ENCODE results near the gene INTS6. TPM values are rescaled to one million over a fixed set of nuclear protein-coding genes. Genes with fewer than 3 reads are reported as not detected.

The INTS6 gene
- total RNA-seq, 2 donors from 2014 or later, result 32.1 to 35.4 TPM

DNA sequence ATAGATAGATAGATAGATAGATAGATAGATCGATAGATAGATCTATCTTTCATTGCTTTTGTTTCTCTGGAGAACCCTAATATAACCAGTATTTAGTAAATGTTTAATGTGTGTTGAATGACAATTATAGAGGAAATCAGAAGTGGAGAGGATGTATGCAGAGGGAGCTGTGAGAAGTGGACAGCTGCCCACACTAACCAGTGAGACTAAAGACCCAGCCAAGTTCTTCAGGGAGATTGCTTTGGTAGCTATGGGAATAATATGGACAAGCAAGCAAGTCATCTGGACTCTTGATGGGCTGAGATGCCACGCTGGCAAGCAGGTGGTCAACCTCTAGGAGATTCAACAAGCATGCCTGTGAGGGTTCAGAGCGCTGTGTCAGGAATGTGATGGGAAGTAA lies 14.9 kb upstream of the INTS6 start:
- ATAC-seq, result no peak
- intact Hi-C loops (cut with DNase I, micrococcal nuclease), result no loop called here
- no peak for DNase-seq

DNA sequence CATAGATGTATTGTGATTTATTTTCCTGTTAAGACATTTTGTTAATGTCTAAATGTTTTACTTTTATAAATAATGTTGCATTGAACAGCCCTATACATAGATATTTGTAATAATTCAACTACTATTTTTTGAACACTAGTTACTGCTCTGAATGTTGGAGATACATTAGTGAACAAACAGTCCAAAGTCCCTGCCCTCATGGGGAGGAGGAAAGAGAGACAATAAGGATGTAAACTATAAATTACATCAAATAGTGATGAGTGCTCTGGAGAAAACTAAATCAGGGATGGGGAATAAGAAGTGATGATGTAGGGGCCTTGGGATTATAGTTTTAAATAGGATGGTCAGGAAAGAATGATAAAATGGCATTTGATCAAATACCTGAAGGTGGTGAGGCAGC lies 12.3 kb upstream of the INTS6 start:
- intact Hi-C loops (cut with DNase I, micrococcal nuclease), result no loop called here
- ATAC-seq (peak; percentile 68), DNase-seq (no peak)

DNA sequence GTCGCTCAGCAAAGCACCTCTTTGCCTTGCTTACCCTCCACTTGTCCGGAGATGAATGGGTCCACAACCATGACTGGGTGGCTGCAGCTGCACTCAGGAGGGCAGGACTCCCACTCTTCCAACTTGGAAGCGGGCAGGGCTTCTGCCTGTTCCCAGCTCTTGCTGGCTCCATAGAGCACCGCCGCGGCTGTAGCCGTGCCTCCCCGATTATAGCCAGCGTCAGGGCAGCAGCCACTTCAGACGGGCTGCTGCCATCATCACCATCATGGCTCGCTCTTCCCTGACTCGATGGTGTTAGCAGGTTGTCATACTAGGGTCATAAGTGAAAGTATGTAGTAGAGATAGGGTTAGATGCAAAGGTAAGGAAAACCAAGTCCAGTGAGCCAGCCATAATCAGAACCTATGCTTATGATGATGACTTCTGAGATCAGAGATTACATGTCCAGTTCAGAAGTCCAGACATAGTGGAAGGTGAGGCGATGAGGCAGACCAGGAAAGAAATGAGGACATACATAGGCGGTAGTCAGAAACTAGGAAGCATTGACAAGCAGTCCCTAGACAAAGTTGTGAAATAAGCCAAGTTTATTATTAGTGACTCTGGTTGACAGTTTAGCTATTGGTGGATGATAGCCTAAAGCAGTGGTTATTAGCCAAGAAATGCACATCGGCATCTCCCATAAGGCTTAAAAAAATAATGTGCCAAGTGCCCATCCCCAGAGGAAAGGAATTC lies 4.4 kb upstream of the INTS6 start:
- DNase-seq (no peak), ATAC-seq (no peak)
- intact Hi-C loops (cut with DNase I, micrococcal nuclease), result loop anchor here in 1 of 2 donors (10.0 kb wide), 1 partner anchor 358 kb away; no protein-coding TSS in a partner anchor

DNA sequence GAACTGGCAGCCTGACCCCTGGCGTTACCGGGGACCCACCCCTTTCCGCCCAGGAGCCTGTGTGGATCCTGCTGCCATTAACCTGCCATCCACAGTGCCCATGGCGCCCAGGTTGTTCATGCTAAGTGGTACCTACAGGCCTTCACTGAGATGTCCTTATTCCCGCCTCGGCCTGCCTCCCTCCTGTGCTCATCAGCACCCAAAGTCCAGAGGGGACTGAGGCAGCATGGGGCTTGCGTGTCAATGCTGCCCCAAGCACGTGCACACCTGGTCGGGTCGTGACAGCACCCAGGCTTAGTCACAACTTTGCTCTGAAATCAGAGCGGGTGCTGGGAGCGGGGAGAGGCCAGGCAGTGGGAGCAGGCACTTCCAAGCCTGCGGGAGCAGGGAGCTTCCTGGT lies 3.7 kb upstream of the INTS6 start:
- DNase-seq (no peak), ATAC-seq (no peak)
- intact Hi-C loops (cut with DNase I, micrococcal nuclease), result loop anchor here in 1 of 2 donors (10.0 kb wide), 1 partner anchor 358 kb away; no protein-coding TSS in a partner anchor

DNA sequence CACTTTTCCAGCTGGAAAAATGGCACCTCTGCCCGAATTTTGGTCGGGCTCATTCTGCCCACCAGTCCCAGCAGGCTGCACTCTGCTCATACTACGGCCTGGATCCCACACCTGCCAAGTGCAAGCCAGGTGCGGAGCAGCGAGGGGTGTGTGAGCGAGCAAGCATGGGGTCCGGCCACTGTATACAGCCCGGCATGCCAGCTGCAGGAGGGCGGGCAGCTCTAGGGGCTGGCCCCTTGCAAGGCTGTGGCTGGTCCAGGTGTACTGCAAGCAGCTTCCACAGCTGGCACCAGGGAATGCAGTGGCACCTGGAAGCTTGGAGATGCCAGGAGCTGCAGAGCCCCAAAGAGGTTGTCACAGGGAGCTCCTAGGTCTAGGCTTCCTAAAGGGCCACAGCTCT lies 2.7 kb upstream of the INTS6 start:
- DNase-seq (no peak), ATAC-seq (no peak)
- intact Hi-C loops (cut with DNase I, micrococcal nuclease), result loop anchor here in 1 of 2 donors (10.0 kb wide), 1 partner anchor 359 kb away; no protein-coding TSS in a partner anchor

DNA sequence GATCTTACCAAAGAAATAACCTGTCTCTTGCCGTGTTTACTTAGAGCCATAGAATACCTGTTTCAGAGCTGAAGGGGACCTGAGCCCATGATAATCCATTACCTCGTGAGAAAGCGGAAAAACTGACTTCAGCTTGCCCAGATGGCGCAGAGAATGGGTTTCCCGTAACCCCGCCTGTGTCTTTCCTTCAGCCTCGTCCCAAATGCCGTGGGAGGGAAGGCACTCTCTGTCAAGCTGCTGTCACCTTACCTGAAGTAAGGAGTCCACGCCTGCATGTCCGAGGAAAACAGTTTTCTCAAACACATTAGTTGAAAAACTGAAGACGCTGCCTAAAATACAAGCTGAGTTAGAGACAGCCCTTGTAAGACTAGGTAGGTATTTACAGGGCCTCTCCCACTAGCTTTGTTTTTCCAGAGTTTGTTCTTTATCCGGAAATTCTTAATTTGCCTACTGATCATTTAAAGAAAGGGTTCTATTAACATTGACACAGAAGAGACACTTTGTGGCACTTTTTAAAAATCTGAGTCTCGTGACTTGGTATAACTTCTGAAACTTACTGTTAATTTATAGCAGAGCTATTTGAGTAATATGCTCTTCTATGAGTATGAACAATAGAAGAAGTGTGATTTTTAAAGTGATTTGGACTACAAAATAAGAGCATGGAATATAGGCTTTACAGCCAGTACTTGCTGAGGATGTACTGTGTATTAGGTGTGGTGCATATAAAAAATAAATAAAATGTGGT lies 1.3 kb upstream of the INTS6 start:
- ATAC-seq (no peak), DNase-seq (peak in 1 of 2 donors; percentile 49)
- intact Hi-C loops (cut with DNase I, micrococcal nuclease), result loop anchor here in 1 of 2 donors (10.0 kb wide), 1 partner anchor 361 kb away; no protein-coding TSS in a partner anchor

DNA sequence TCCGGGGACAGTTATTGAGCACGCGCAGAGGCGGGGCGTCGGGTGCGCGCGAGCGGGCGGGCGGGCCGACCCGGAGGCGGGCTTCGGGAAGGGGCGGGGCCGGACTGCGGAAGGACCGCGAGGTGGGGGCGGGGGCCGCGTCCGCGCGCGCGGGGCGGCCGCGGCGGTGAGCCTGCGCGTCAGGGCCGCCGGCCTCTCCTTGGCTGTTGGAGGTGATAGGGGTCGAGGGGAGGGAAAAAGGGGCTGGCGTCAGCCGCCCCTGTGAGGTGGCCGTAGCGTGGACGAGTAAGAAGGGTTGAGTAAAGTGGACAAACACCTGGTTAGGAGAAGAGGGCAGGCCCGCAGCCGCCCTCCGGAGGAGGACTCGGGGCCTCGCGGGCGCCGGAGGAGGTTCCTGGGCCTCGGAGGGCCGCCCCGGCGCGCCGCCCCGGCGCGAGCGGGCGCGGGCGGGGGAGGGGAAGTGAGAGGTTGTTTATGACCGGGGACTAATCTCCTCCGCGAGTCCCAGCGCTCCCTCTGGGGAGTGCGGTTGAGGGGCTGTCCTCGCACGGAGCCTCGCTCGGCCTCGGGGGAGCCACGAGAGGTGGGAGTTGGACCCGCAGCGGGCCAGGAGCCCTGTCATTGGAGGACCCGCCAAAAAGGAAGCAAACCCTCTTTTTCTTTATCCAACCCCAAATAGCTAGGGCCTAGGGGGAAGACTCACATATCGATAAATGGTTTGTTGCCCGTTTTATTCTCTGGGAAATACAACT lies 547 bp upstream of the INTS6 start:
- DNase-seq, result peak; percentile 86 to 92
- intact Hi-C loops (cut with DNase I, micrococcal nuclease), result loop anchor here in 1 of 2 donors (10.0 kb wide), 1 partner anchor 361 kb away; no protein-coding TSS in a partner anchor
- peak; percentile 66 for ATAC-seq

DNA sequence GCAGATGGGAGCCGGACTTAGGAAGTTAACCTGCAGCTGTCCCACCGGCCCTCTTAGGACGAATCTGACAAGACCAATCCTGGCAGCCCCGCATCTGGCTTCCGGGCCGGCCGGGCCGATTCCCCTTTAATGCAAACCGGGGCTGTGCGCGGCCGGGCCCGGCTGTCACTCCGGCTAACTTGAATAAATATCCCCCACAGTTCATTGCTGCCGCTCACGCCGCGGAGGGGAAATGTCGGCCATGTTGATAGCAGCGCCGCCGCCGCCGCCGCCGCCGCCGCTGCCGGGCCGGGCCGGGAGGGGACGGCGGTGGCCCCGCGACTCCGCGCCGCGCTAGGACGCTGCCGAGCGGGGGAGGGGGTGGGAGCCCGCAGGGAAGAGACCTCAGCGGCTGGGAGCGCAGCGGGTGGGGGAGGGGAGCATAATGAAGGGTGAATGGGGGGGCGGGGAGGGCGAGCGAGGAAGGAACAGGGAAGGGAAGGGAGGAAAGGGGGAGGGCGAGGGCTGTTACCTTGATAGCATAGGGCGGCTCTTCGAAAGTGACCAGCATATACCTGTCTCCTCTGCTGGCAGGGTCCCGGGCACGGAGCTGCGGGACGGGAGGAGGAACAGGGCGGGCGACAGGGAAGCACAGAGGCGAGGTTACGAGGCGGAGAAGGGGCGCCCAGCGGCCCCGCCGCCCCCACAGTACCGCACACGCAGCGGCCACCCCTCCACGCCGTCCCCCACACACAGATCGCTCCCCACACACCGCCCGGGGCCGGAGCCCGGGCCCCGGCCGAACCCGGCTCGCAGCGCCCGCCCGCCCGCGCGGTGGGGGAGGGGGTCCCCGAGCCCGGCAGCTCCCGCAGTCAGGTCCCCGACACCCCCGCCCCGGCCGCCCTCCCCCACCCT lies 1.1 kb downstream of the INTS6 start:
- ATAC-seq (peak; percentile 38), DNase-seq (peak; percentile 82 to 90)
- intact Hi-C loops (cut with DNase I, micrococcal nuclease), result loop anchor here in 1 of 2 donors (10.0 kb wide), 1 partner anchor 363 kb away; no protein-coding TSS in a partner anchor

DNA sequence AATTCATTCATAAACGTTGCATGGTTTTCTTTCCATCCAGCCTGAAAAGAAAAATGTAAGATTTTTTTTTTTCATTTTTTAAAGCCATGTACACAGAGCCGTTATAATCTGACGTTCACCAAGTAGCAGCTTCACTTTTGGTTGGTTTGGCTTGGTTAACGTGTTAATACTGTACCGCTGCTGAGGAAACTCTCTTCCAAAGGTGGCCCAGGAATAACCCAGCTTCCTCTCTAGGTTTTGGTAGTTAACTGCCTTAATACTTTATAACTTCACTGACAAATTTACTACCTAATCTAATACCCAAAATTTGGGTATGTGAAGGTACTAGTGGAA lies 1.7 kb downstream of the INTS6 start:
- ATAC-seq (no peak), DNase-seq (no peak)
- intact Hi-C loops (cut with DNase I, micrococcal nuclease), result loop anchor here in 1 of 2 donors (10.0 kb wide), 1 partner anchor 364 kb away; no protein-coding TSS in a partner anchor

DNA sequence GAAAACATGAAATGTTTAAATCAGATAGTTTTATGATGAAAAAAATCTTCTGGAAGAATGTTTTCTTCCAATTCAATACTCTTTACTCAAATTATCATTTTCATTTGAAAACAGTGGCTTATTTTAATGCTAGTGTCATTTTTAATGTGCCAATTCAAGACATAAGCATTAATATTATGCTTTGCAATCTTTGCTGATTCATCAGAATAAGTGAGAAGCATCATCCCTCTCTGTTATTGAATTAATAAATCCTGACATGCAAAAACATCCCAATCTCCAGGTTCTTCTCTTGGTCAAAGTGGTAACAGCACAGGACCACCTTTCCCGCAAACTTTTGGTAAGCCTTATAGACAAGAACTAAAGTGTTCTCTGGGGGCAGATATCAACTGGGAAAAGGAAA lies 3.8 kb downstream of the INTS6 start:
- DNase-seq, result no peak
- intact Hi-C loops (cut with DNase I, micrococcal nuclease), result no loop called here
- no peak for ATAC-seq

DNA sequence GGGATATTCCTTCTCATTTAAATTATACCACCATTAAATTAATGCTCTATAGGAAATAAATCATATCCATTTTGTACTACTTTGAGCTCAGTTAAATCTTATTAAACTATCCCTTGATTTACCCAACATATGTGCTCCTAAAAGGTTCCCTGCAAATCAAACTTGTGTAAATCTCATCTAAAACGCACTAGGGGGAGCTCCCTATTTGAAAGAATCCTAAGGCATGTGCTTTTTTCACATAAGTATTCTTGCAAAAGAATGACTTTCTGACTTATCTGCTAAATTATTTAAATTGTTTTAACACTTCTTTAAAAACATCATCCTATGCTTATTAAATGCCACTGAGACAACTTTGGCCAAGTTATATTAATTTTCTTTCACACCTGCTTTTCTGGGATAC lies 7.9 kb downstream of the INTS6 start:
- ATAC-seq, result no peak
- intact Hi-C loops (cut with DNase I, micrococcal nuclease), result no loop called here
- DNase-seq, result no peak

DNA sequence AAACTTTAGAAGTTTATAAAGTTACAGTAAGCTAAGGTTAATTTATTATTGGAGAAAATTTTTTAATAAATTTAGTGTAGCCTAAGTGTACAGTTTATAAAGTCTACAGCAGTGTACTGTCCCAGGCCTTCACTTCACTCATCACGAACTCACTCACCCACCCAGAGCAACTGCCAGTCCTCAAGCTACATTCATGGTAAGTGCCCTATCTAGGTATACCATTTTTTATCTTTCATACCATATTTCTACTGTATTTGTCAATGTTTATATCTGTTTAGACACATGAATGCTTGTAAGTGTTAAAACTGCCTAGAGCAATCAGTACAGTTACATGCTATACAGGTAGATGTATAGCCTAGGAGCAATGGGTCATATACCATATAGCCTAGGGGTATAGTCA lies 12.5 kb downstream of the INTS6 start:
- no peak for ATAC-seq
- no peak for DNase-seq
- intact Hi-C loops (cut with DNase I, micrococcal nuclease), result no loop called here

DNA sequence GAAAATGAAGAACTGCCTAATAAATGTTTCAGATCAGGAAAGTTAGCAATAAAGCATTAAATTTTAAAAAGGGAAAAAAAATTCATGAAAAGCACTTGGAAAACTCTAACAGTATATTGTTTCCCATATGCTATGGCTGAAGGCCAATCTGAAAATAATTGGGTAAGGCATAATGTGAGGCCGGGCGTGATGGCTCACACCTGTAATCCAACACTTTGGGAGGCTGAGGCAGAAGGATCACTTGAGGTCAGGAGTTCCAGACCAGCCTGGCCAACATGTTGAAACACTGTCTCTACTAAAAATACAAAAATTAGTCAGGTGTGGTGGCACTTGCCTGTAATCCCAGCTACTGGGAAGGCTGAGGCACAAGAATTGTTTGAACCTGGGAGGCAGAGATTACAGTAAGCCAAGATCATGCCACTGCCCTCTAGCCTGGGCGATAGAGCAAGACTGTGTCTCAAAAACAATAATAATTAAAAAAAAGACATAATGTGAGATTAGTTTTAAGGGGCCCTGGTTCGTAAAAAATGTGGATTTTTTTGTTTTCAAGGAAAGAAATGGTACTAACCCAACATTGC lies 15.2 kb downstream of the INTS6 start:
- intact Hi-C loops (cut with DNase I, micrococcal nuclease), result no loop called here
- ATAC-seq (no peak), DNase-seq (no peak)

DNA sequence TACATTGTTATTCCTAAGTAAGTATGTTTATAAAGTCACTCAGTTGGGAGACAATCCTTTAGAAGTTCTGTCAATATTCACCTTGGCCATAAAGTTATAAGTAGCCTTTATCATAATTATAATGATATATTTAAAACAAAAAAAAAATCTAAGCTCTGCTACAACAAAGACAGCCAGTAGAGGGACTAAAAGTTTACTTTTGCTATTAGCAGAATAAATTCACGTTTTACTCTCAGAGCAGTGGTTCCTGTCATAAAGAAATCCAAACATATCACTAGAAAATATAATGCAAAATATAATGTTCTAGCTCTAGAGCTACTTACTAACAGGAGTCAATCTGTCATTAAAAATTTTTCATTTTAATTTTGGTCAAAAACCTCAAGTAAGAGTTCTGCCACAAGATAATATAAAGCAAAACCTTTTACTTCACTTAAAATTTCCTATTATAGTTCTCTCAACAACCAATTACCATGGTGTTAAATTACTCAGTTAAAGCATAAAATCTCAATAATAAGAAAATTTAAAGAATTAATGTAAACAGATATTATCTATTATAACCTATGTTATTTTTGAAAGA lies 17.7 kb downstream of the INTS6 start:
- ATAC-seq, result peak; percentile 34
- intact Hi-C loops (cut with DNase I, micrococcal nuclease), result no loop called here
- DNase-seq, result no peak

DNA sequence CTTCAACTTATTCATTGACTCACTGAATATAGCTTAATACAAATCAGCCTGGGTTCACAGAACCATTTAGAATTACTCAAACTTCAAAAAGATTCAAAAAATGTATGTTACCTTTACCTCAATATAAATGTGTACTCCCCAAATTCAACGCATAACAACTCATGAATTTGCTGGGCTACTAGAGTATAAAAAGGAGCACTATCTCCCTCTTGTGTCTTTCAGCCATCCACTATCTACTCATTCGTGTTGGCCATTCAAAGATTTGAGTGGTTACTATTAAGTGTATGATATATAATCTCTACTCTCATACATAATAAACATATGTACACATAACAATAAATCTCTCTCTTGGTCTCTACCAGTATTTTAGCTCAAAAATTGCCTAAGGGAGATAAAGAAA lies 20.3 kb downstream of the INTS6 start:
- ATAC-seq (no peak), DNase-seq (no peak)
- intact Hi-C loops (cut with DNase I, micrococcal nuclease), result no loop called here

DNA sequence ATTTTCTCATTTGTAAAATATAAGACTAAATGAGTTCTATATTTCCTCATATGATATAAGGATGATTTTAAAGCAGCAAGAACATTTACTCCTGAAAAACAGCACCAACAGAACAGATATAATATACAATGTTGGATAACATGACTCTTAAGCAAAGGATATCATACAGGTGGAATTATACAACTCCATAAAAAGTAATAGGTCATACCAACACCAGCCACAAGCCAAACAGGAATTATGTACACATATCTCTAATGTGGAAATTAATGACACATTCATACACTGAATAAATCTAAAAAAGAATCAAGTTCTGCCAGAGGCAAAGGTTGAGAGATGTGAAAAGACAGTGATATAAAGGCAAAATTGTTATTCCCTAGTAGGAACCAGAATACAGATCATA lies 25.9 kb downstream of the INTS6 start:
- no peak for DNase-seq
- peak; percentile 60 for ATAC-seq
- intact Hi-C loops (cut with DNase I, micrococcal nuclease), result no loop called here

DNA sequence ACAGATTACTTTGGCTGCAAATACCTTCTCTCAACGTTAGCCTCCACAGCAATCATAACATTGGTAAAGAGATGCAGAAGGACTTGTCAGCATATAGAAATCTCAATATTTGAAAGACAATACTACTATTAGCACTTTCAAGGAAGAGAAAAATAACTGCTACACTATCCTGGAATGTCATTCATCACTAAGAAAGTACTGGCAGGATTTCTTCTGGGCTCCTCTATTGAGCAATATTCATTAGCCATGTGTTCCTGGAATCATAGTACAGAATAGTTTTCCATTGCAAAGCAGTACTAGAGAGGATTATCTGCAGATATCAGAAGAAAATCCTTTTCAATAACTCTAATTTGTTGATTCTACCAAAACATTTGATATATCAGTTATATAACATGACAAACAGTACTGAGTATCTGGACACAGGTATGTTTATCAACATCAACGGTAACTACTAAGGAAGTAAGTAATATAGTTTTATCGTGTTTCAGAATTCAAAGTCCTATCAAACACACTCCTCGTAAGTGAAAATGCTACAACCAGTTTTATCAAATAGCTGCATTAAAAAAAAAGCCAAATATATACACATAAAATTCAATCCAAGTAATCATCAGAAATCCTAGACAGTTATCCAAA lies 27.3 kb downstream of the INTS6 start:
- intact Hi-C loops (cut with DNase I, micrococcal nuclease), result no loop called here
- DNase-seq (no peak), ATAC-seq (peak; percentile 92)
